Keratinocyte (primary cell): ENCODE data around the gene MAEL. TPM values are rescaled to one million over a fixed set of nuclear protein-coding genes. Genes with fewer than 3 reads are reported as not detected.
A peak's percentile ranks its signal among the peaks of the same experiment; 100 is the strongest.

ENCODE experiments used
- DNase-seq: peaks from one replicate; pipeline ENCODE4 v3.0.0-alpha.2; 2011; ENCODE audit warnings: low read depth, missing footprints, low spot score
- FAIRE-seq: peaks from 2 replicates; lab custom pipeline; 2011; peaks lifted over from hg19 to GRCh38; lab: Jason Lieb, UNC
- H2AFZ ChIP-seq: 2 replicates; pipeline ENCODE4 v1.6.0; 2012; ENCODE audit warnings: low read length, control low read depth, inconsistent platforms; ENCODE audit not compliant: control insufficient read depth
- H3K27ac ChIP-seq: 2 replicates; pipeline ENCODE4 v1.5.1; 2011; ENCODE audit warnings: low read length; ENCODE audit not compliant: control insufficient read depth, insufficient read depth
- H3K27me3 ChIP-seq: 3 replicates; pipeline ENCODE4 v1.6.0; 2011; ENCODE audit warnings: low read length; ENCODE audit not compliant: control insufficient read depth, insufficient read depth; ENCODE audit errors: extremely low read depth
- H3K36me3 ChIP-seq, 2 experiments: 2 replicates in 1 of 2; 3 replicates in 1 of 2; pipeline ENCODE4 v1.5.1; 2011; ENCODE audit warnings: low read length in 2 of 2, mild to moderate bottlenecking in 1 of 2; ENCODE audit not compliant: control insufficient read depth in 2 of 2, insufficient read depth in 2 of 2; ENCODE audit errors: extremely low read depth in 1 of 2
- H3K4me1 ChIP-seq: 3 replicates; pipeline ENCODE4 v1.5.1; 2011; ENCODE audit warnings: low read length; ENCODE audit not compliant: control insufficient read depth, insufficient read depth; ENCODE audit errors: extremely low read depth
- H3K4me2 ChIP-seq: 3 replicates; pipeline ENCODE4 v1.6.0; 2011; ENCODE audit warnings: low read depth, low read length; ENCODE audit not compliant: control insufficient read depth, insufficient read depth; ENCODE audit errors: extremely low read depth
- H3K4me3 ChIP-seq, 3 experiments: fragments of 200-600 bp in 1 of 3; sonication (generic) in 1 of 3; 2 replicates in 2 of 3; 3 replicates in 1 of 3; pipeline ENCODE4 v1.5.1; 2011 to 2016; ENCODE audit warnings: low read length in 3 of 3, mild to moderate bottlenecking in 3 of 3, control low read depth in 2 of 3, inconsistent platforms in 1 of 3, low read depth in 1 of 3, mixed read lengths in 1 of 3, mixed run types in 1 of 3, moderate library complexity in 1 of 3; ENCODE audit not compliant: control insufficient read depth in 2 of 3, insufficient read depth in 2 of 3; ENCODE audit errors: extremely low read depth in 1 of 3
- H3K79me2 ChIP-seq: 2 replicates; pipeline ENCODE4 v1.6.0; 2012; ENCODE audit warnings: low read length; ENCODE audit not compliant: control insufficient read depth, insufficient read depth
- H3K9ac ChIP-seq: 3 replicates; pipeline ENCODE4 v1.6.0; 2011; ENCODE audit warnings: low read length; ENCODE audit not compliant: control insufficient read depth, insufficient read depth; ENCODE audit errors: extremely low read depth
- H3K9me1 ChIP-seq: 3 replicates; pipeline ENCODE4 v1.6.0; 2011; ENCODE audit warnings: low read length; ENCODE audit not compliant: control insufficient read depth, insufficient read depth; ENCODE audit errors: extremely low read depth
- H3K9me3 ChIP-seq: 2 replicates; pipeline ENCODE4 v1.5.1; 2012; ENCODE audit warnings: low read depth, low read length; ENCODE audit not compliant: control insufficient read depth
- H4K20me1 ChIP-seq: 3 replicates; pipeline ENCODE4 v1.6.0; 2011; ENCODE audit warnings: low read length; ENCODE audit not compliant: control insufficient read depth, insufficient read depth; ENCODE audit errors: extremely low read depth
- EZH2 ChIP-seq: IDR thresholded peaks from one replicate; pipeline ENCODE4 v1.6.1; 2012; ENCODE audit warnings: inconsistent platforms, mild to moderate bottlenecking, low read length, moderate library complexity
- dilution Hi-C: fragments of 300-500 bp; cut with MboI; formaldehyde crosslinking; loops from one replicate; pipeline ENCODE4 v1.7.0; 2020; ENCODE audit warnings: low sequenced_read_pairs; ENCODE audit not compliant: extremely low pct_ligation_motif_present
- polyA plus RNA-seq, 5 experiments: library from polyadenylated mRNA; depleted of rRNA in 3 of 5; stranded (reverse) in 3 of 5; stranded (forward) in 1 of 5; unstranded in 1 of 5; fragments of >200 nt; gene quantifications; 1 replicate in 1 of 5; 2 replicates in 3 of 5; 3 replicates in 1 of 5; pipeline versions ENCODE4 v1.2.1 to v1.2.3, GENCODE V29; 2011 to 2012; ENCODE audit warnings: missing spikeins in 2 of 5, low read depth in 1 of 5, low replicate concordance in 1 of 5
- TF ChIP-seq, protein P1 (sequence below), 3 experiments: IDR thresholded peaks in 1 of 3; conservative IDR thresholded peaks in 1 of 3; optimal IDR thresholded peaks in 1 of 3; 2 replicates in 2 of 3; 3 replicates in 1 of 3; pipeline versions ENCODE3 to v1.5.1; 2011; ENCODE audit warnings: low read length in 3 of 3, mild to moderate bottlenecking in 3 of 3, moderate library complexity in 2 of 3, control low read depth in 1 of 3, inconsistent platforms in 1 of 3; ENCODE audit not compliant: insufficient read depth in 2 of 3; ENCODE audit errors: extremely low read depth in 1 of 3

The MAEL gene
- polyA plus RNA-seq, 1 donor (not counting 4 experiments of a cell fraction or from before 2014, with no cell fraction given), result not detected

DNA sequence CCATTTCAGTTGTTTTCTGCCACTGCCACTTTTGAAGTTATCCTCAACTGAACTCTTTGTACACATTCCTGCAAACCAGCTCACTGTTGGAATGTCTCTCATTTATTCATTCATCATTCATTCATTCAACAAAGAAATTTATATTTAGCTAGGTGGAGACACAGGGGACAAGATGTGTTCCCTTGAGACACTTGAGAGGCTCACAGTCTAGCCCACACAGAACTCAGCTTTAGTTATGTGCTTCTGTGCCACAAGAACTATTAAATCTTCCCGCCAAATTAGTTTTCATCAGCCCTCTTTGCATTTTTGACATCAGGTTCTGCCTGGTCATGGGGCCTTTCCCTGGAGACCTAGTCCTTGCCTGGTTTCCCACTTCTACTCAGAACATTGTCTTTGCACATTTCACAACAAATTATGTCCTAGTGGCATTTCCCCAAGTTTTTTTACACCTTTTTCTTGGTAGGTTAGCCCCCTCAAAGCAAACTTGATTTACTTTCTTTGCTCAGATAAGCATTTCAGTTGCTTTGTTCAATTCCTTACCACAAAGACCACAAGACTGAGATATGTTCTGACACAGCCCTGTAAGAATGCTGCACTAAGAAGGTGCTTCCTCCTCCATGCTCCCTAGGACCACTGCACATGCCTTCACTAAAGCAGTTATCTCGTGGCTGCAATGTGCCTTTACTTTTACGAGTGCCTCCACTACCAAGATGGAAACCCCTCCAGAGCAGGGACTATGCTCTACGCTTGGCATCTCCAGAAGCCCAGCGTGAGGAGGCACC lies 44.7 kb upstream of the MAEL start:
- DNase-seq, result peak; percentile 11
- peaks cover 30% of the 10 kb centered on the region for H3K27me3 ChIP-seq

DNA sequence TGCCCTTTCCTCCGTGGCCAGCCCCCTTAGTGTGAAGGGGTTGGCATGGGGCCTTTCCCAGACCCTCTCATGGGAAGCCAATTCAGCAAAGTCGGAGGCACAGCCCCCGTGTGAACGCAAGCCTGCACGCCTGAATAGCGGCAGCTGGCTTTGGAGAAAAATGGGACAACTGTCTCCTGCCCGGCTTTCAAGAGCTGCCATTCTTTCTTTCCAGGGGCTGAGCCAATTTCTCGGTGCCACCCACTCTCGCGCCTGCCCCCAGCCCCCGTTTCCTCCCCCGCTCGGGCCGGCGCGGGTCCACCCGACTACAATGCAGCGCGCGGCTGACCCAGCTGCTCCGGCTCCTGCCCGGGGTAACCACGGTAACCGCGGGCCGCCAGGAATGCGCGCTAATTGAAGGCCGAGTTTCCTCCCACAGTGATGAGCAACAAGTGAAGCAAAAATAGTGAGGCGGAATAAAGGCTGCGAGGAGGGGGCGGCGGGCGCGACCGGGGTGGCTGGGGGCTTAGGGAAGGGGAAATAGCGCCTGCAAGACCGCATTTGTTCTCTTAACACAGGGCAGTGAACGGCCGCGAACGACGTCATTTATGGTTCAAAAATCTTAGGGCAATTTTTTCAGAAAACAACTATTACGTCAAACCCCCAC lies 41.6 kb upstream of the MAEL start:
- Histone ChIP-seq H3K27me3 (peaks cover 34% of the 10 kb centered on the region), H3K4me1 (peaks cover 2% of the 10 kb centered on the region), H3K4me2 (peak overlapping the region; percentile 40), H3K9me3 (no peaks in the 10 kb centered on the region), H3K9ac (no peak overlapping the region), H3K9me1 (no peaks in the 10 kb centered on the region), H2AFZ (no peak overlapping the region), H4K20me1 (no peaks in the 10 kb centered on the region), H3K27ac (no peak overlapping the region), H3K4me3 (peak overlapping the region in 1 of 3 experiments; percentile 13), H3K36me3 (no peaks in the 10 kb centered on the region), H3K79me2 (no peaks in the 10 kb centered on the region)
- dilution Hi-C loops, result no loop called here
- TF ChIP-seq, protein P1, sequence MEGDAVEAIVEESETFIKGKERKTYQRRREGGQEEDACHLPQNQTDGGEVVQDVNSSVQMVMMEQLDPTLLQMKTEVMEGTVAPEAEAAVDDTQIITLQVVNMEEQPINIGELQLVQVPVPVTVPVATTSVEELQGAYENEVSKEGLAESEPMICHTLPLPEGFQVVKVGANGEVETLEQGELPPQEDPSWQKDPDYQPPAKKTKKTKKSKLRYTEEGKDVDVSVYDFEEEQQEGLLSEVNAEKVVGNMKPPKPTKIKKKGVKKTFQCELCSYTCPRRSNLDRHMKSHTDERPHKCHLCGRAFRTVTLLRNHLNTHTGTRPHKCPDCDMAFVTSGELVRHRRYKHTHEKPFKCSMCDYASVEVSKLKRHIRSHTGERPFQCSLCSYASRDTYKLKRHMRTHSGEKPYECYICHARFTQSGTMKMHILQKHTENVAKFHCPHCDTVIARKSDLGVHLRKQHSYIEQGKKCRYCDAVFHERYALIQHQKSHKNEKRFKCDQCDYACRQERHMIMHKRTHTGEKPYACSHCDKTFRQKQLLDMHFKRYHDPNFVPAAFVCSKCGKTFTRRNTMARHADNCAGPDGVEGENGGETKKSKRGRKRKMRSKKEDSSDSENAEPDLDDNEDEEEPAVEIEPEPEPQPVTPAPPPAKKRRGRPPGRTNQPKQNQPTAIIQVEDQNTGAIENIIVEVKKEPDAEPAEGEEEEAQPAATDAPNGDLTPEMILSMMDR (optimal IDR thresholded peaks at IDR 0.05 in 1 of 3, IDR thresholded peaks at IDR 0.05 in 1 of 3, conservative IDR thresholded peaks at IDR 0.05 in 1 of 3; ENCODE audit: extremely low read depth in 1 of 3, insufficient read depth in 2 of 3, low read length in 3 of 3), result no peak
- TF ChIP-seq EZH2, result no peak
- DNase-seq (no peak), FAIRE-seq (no peak)

More for the DNA sequence above, 44.7 kb upstream of the MAEL start:
- dilution Hi-C loops, result no loop called here
- Histone ChIP-seq H3K79me2 (no peaks in the 10 kb centered on the region), H3K9me3 (no peaks in the 10 kb centered on the region), H2AFZ (no peak overlapping the region), H3K9ac (no peak overlapping the region), H3K4me3 (peak overlapping the region in 1 of 3 experiments; percentile 9), H3K27ac (no peak overlapping the region), H3K4me2 (peak overlapping the region; percentile 55), H3K9me1 (no peaks in the 10 kb centered on the region), H3K4me1 (no peaks in the 10 kb centered on the region), H3K36me3 (no peaks in the 10 kb centered on the region), H4K20me1 (no peaks in the 10 kb centered on the region)
- TF ChIP-seq, protein P1 (optimal IDR thresholded peaks at IDR 0.05 in 1 of 3, IDR thresholded peaks at IDR 0.05 in 1 of 3, conservative IDR thresholded peaks at IDR 0.05 in 1 of 3; ENCODE audit: extremely low read depth in 1 of 3, insufficient read depth in 2 of 3, low read length in 3 of 3), result no peak
- TF ChIP-seq EZH2, result no peak
- FAIRE-seq, result peak; percentile 76
